NCI-H526 (cell line): ENCODE measurements around the gene KAT6B.
"Not testable (repeated sequence)": the region's sequence is repeated elsewhere in the genome, so short reads cannot be mapped to it uniquely, and the experiment has no call there.

Experiments used
- DNase-seq, 2 experiments: peaks; one replicate each; lab custom pipeline; 2025; lab: John Stamatoyannopoulos, UW

The KAT6B gene

GRCh38 chr10:74859546-74859945 lies 33.1 kb downstream of the KAT6B start:
- no peak for DNase-seq

GRCh38 chr10:74862625-74863024 lies 36.2 kb downstream of the KAT6B start:
- no peak for DNase-seq

- no peak for DNase-seq
Measured at GRCh38 chr10:74863551-74863950, 37.2 kb downstream of the KAT6B start.

GRCh38 chr10:74867351-74867750 lies 41.0 kb downstream of the KAT6B start:
- no peak for DNase-seq

- DNase-seq, result no peak
Measured at GRCh38 chr10:74868392-74868977, 42.1 kb downstream of the KAT6B start.

GRCh38 chr10:74869635-74870034 lies 43.2 kb downstream of the KAT6B start:
- no peak for DNase-seq

GRCh38 chr10:74870191-74870590 lies 43.8 kb downstream of the KAT6B start:
- DNase-seq, result no peak

- no peak for DNase-seq
Measured at GRCh38 chr10:74871595-74872382, 45.4 kb downstream of the KAT6B start.

- DNase-seq, result no peak
Measured at GRCh38 chr10:74873803-74874454, 47.5 kb downstream of the KAT6B start.

GRCh38 chr10:74874649-74875048 lies 48.2 kb downstream of the KAT6B start:
- no peak for DNase-seq

- DNase-seq, result no peak
Measured at GRCh38 chr10:74875068-74875467, 48.7 kb downstream of the KAT6B start.

- DNase-seq, result no peak
Measured at GRCh38 chr10:74875966-74876365, 49.6 kb downstream of the KAT6B start.

- DNase-seq, result not testable (repeated sequence)
Measured at GRCh38 chr10:74877054-74877453, 50.7 kb downstream of the KAT6B start.

- DNase-seq, result no peak
Measured at GRCh38 chr10:74877898-74878297, 51.5 kb downstream of the KAT6B start.

GRCh38 chr10:74880041-74880440 lies 53.6 kb downstream of the KAT6B start:
- no peak for DNase-seq

GRCh38 chr10:74881253-74881884 lies 55.0 kb downstream of the KAT6B start:
- DNase-seq, result no peak

- DNase-seq, result no peak
Measured at GRCh38 chr10:74882427-74882826, 56.0 kb downstream of the KAT6B start.

GRCh38 chr10:74882831-74883230 lies 56.4 kb downstream of the KAT6B start:
- DNase-seq, result no peak

- DNase-seq, result no peak
Measured at GRCh38 chr10:74883428-74883827, 57.0 kb downstream of the KAT6B start.

- peak in 1 of 2 experiments; percentile 7 for DNase-seq
Measured at GRCh38 chr10:74887614-74888284, 61.3 kb downstream of the KAT6B start.

- peak in 1 of 2 experiments; percentile 8 for DNase-seq
Measured at GRCh38 chr10:74888962-74889661, 62.7 kb downstream of the KAT6B start.

GRCh38 chr10:74889662-74889998 lies 63.2 kb downstream of the KAT6B start:
- no peak for DNase-seq
